Measurements from ENCODE around the gene HOXA7. TPM values are rescaled to one million over a fixed set of nuclear protein-coding genes. Genes with fewer than 3 reads are reported as not detected.

Gene HOXA7
- 16.8 and 26.6 TPM in 2 replicates for total RNA-seq

GRCh38 chr7:27156508-27156898, at the start of gene HOXA7:
Gene HOXA7 (minus strand): TSS chr7:27156675. CDS start chr7:27156545, 130 bp downstream.

GRCh38 chr7:27199849-27200760, 43.6 kb upstream of the HOXA7 start, which contains the start of gene HOXA13:
Gene HOXA13 (minus strand): TSS chr7:27200091. CDS start chr7:27200077, 14 bp downstream.

GRCh38 chr7:27185013-27185853, 28.8 kb upstream of the HOXA7 start, which contains the start of gene HOXA11:
Gene HOXA11 (minus strand): TSS chr7:27185232. CDS start chr7:27185144, 88 bp downstream.

DNA sequence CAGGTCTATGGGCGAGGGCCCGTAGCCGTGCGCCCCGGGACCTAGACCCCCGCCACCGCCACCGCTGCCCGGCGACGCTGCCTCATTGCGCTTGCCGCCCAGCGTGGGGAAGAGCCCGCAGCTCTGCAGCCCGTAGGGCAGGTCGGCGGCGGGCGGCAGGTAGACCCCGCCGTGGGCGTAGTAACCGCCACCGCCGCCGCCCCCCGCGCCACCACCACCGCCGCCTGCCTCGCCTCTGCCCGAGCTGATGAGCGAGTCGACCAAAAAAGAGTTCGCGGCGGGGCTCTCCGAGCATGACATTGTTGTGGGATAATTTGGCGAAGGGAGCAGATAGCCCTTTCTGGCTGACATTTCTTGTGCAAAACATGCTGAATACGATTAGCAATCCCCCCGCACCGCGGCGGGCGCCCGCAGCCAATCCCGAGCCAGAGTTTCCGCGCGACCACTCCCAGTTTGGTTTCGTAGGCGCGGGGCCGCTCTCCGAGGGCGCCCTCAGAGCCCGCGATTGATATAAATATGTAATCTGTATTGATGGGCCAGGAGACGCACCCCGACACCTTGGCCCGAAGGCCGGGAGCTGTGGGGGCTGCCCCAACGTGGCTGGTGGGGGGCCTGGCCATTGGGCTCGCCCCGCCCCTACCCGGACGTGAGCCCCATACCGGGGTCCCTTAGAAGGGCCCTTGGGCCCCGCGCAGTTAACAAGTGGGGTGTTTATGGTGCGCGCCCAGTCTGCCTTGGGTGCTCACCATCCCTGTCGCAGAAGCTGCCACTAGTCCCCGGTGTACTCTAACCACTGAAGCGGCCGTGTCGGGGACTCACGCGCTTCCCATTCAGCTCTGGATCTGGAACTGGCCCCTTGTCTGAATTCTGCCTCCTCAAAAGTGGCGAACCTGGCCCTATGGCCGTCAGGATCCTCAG, 17.7 kb upstream of the HOXA7 start, which contains the start of gene HOXA10:
Gene HOXA10, minus strand, starts transcription at position 365 of the 918 bp plus-strand sequence. Its CDS starts 14 bp downstream, at position 351.

DNA sequence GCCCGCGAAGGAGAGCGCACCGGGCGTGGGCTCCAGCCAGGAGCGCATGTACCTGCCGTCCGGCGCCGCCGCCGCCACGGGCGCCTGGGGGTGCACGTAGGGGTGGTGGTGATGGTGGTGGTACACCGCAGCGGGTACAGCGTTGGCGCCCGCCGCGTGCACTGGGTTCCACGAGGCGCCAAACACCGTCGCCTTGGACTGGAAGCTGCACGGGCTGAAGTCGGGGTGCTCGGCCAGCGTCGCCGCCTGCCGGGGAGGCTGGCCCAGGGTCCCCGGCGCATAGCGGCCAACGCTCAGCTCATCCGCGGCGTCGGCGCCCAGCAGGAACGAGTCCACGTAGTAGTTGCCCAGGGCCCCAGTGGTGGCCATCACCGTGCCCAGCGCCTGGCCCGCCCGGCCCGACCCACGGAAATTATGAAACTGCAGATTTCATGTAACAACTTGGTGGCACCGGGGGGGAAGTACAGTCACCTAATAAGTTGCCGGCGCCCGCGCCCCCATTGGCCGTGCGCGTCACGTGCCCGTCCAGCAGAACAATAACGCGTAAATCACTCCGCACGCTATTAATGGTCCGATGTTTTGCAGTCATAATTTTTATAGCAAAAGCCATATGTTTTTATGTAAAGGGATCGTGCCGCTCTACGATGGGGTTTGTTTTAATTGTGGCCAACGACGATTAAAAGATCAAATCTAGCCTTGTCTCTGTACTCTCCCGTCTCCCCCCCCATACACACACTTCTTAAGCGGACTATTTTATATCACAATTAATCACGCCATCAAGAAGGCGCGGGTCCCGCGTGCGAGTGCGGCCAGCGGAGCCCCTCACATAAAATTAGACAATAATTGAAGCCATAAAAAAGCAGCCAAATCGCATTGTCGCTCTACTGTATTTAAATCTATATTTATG, 8.9 kb upstream of the HOXA7 start, which contains the start of gene HOXA9:
Gene HOXA9, minus strand, starts transcription at position 449 of the 907 bp plus-strand sequence. Its CDS starts 80 bp downstream, at position 369.

GRCh38 chr7:27151931-27152815, 4.3 kb downstream of the HOXA7 start, which contains the start of gene HOXA3:
Gene HOXA3 (minus strand): TSS chr7:27152583. CDS start chr7:27110640, 41,943 bp downstream.

GRCh38 chr7:27147199-27148030, 9.1 kb downstream of the HOXA7 start, which contains the start of gene HOXA6:
Gene HOXA6 (minus strand): TSS chr7:27147774. CDS start chr7:27147749, 25 bp downstream.

GRCh38 chr7:27143023-27143949, 13.2 kb downstream of the HOXA7 start, which contains the start of gene HOXA5:
Gene HOXA5 (minus strand): TSS chr7:27143681. CDS start chr7:27143607, 74 bp downstream.

DNA sequence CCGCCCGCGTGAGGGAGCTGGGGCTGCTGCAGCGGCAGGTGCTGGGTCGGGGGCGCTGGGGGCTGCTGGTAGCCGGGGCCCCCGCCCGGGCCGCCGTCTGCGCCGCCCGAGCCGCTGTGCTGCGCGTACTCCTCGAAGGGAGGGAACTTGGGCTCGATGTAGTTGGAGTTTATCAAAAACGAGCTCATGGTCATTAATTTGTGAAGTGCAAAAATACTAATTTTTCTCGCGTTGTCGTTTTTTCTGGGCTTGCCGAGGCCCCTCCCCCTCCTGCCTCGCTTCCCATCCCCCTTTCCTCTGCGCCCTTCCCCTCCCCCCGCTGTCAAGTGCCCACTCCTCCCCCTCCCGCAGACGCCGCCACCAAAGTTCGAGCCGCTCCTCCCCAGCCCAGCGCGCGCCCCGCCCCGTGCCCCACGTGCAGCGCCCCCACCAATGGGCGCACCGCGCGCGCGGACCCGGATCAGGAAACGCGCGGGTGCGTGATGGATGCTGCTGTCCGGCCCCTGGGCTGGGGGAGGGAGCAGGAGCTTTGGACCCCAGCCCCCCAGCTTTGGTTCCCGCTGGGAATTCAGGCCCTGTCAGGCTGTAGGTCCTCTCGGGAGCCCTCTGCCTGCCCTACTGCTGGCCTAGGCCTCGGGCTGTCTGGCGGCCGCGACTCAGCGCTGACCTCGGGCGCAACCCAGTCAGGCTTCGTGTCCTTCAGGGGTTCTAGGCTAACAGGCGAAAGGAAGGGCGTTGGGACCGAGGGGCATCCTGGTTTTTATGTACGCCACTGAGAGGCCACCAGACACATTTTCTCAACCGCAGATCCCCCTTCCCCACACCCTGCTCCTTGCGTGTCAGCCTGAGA, 25.7 kb downstream of the HOXA7 start, which contains the start of gene HOXA4:
Gene HOXA4, minus strand, starts transcription at position 218 of the 850 bp plus-strand sequence. Its CDS starts 24 bp downstream, at position 194.

Other genes with a start within 250 kb of the HOXA7 start
- gene HOXA1, start 60.7 kb downstream of the HOXA7 start, total RNA-seq, result 5.1 and 5.4 TPM in 2 replicates
- gene HOXA2, start 54.0 kb downstream of the HOXA7 start, total RNA-seq, result 2.4 and 2.7 TPM in 2 replicates
- gene HOXA4, start 25.9 kb downstream of the HOXA7 start, total RNA-seq, result 6.7 and 9.6 TPM in 2 replicates
- gene HOXA5, start 13.0 kb downstream of the HOXA7 start, total RNA-seq, result 23.5 and 46.8 TPM in 2 replicates
- gene HOXA6, start 8.9 kb downstream of the HOXA7 start, total RNA-seq, result 11.1 and 18.8 TPM in 2 replicates
- gene HOXA3, start 4.1 kb downstream of the HOXA7 start, total RNA-seq, result 39.4 and 86.7 TPM in 2 replicates
- 87.0 and 98.1 TPM in 2 replicates for gene HOXA9, start 8.9 kb upstream of the HOXA7 start, total RNA-seq
- gene HOXA10, start 17.6 kb upstream of the HOXA7 start, total RNA-seq, result 45.8 and 54.5 TPM in 2 replicates
- gene HOXA11, start 28.6 kb upstream of the HOXA7 start, total RNA-seq, result 14.5 and 24.2 TPM in 2 replicates
- gene HOXA13, start 43.4 kb upstream of the HOXA7 start, total RNA-seq, result not detected in 2 replicates
- gene EVX1, start 86.1 kb upstream of the HOXA7 start, total RNA-seq, result not detected in 2 replicates